ENCODE measurements around the gene ACOT13.
"Not testable (repeated sequence)": the region's sequence is repeated elsewhere in the genome, so short reads cannot be mapped to it uniquely, and the experiment has no call there.

Gene ACOT13

GRCh38 chr6:24752917-24753492 lies 86.1 kb downstream of the ACOT13 start:
- TF ChIP-seq EZH2 (IDR thresholded peaks at IDR 0.05; ENCODE audit: borderline replicate concordance, low read length) (no peak), CTCF (IDR thresholded peaks at IDR 0.05; ENCODE audit: low read length) (no peak)
- Histone ChIP-seq H3K4me1 (ENCODE audit: insufficient read depth, low read length, severe bottlenecking) (no peaks in the 10 kb centered on the region), H3K9me3 (ENCODE audit: low read length) (peaks cover 28% of the 10 kb centered on the region), H3K9me2 (ENCODE audit: low read depth, low read length) (no peaks in the 10 kb centered on the region), H3F3A (ENCODE audit: insufficient read depth, low read length) (no peaks in the 10 kb centered on the region), H3K9ac (ENCODE audit: low read length) (no peak overlapping the region), H3K27me3 (ENCODE audit: insufficient read depth, low read length) (no peaks in the 10 kb centered on the region; the same call in 1 of the 2 replicates), H3K79me2 (ENCODE audit: insufficient read depth, low read length) (no peaks in the 10 kb centered on the region), H3K4me3 (ENCODE audit: low read depth, low read length, poor library complexity, severe bottlenecking) (no peak overlapping the region), H3K36me3 (ENCODE audit: insufficient read depth, low read length) (peaks cover 3% of the 10 kb centered on the region; the same call in 1 of the 2 replicates), H4K20me1 (ENCODE audit: insufficient read depth, low read length) (no peaks in the 10 kb centered on the region), H2AFZ (ENCODE audit: low read length) (no peak overlapping the region), H3K27ac (ENCODE audit: low read depth, low read length, poor library complexity, severe bottlenecking) (no peak overlapping the region), H3K4me2 (ENCODE audit: low read length) (no peak overlapping the region)

- no peak overlapping the region for H3K27ac ChIP-seq (ENCODE audit: low read depth, low read length, poor library complexity, severe bottlenecking)
- H4K20me1 ChIP-seq (ENCODE audit: insufficient read depth, low read length) = no peaks in the 10 kb centered on the region
- no peaks in the 10 kb centered on the region for H3K4me1 ChIP-seq (ENCODE audit: insufficient read depth, low read length, severe bottlenecking)
- no peaks in the 10 kb centered on the region for H3K79me2 ChIP-seq (ENCODE audit: insufficient read depth, low read length)
- peaks cover 28% of the 10 kb centered on the region for H3K9me3 ChIP-seq (ENCODE audit: low read length)
- no peak overlapping the region for H3K4me3 ChIP-seq (ENCODE audit: low read depth, low read length, poor library complexity, severe bottlenecking)
- TF ChIP-seq EZH2 (IDR thresholded peaks at IDR 0.05; ENCODE audit: borderline replicate concordance, low read length) (no peak), CTCF (IDR thresholded peaks at IDR 0.05; ENCODE audit: low read length) (no peak)
- no peaks in the 10 kb centered on the region for H3K9me2 ChIP-seq (ENCODE audit: low read depth, low read length)
- H2AFZ ChIP-seq (ENCODE audit: low read length) = no peak overlapping the region
- H3F3A ChIP-seq (ENCODE audit: insufficient read depth, low read length) = no peaks in the 10 kb centered on the region
- H3K4me2 ChIP-seq (ENCODE audit: low read length) = no peak overlapping the region
- H3K36me3 ChIP-seq (ENCODE audit: insufficient read depth, low read length) = peaks cover 3% of the 10 kb centered on the region; the same call in 1 of the 2 replicates
- no peaks in the 10 kb centered on the region; the same call in 1 of the 2 replicates for H3K27me3 ChIP-seq (ENCODE audit: insufficient read depth, low read length)
- no peak overlapping the region for H3K9ac ChIP-seq (ENCODE audit: low read length)
Observed at GRCh38 chr6:24753545-24753944, 86.7 kb downstream of the ACOT13 start.

GRCh38 chr6:24754378-24754777 lies 87.5 kb downstream of the ACOT13 start:
- H3K9me3 ChIP-seq (ENCODE audit: low read length) = peaks cover 28% of the 10 kb centered on the region
- H3K79me2 ChIP-seq (ENCODE audit: insufficient read depth, low read length); H3K4me2 ChIP-seq (ENCODE audit: low read length); H3F3A ChIP-seq (ENCODE audit: insufficient read depth, low read length); H2AFZ ChIP-seq (ENCODE audit: low read length); H3K27ac ChIP-seq (ENCODE audit: low read depth, low read length, poor library complexity, severe bottlenecking); H3K36me3 ChIP-seq (ENCODE audit: insufficient read depth, low read length); H3K4me1 ChIP-seq (ENCODE audit: insufficient read depth, low read length, severe bottlenecking); H3K9ac ChIP-seq (ENCODE audit: low read length); H3K27me3 ChIP-seq (ENCODE audit: insufficient read depth, low read length); H3K9me2 ChIP-seq (ENCODE audit: low read depth, low read length); H4K20me1 ChIP-seq (ENCODE audit: insufficient read depth, low read length); H3K4me3 ChIP-seq (ENCODE audit: low read depth, low read length, poor library complexity, severe bottlenecking): not testable (repeated sequence)
